Fibroblast of lung (primary cell): ENCODE data around the gene MAPKBP1. TPM values are rescaled to one million over a fixed set of nuclear protein-coding genes. Genes with fewer than 3 reads are reported as not detected.

Source experiments
- DNase-seq, 2 donors: peaks; one replicate each; pipeline versions ENCODE4 v3.0.0 to v3.0.0-alpha.2; 2010; ENCODE audit warnings: low read depth in 2 of 2
- H2AFZ ChIP-seq: 2 replicates; pipeline ENCODE4 v1.5.1; 2012; ENCODE audit warnings: low read length, control low read depth, inconsistent platforms
- H3K27ac ChIP-seq: 2 replicates; pipeline ENCODE4 v1.5.1; 2011; ENCODE audit warnings: low read length, control low read depth; ENCODE audit not compliant: insufficient read depth
- H3K27me3 ChIP-seq: 2 replicates; pipeline ENCODE4 v1.5.1; 2011; ENCODE audit warnings: mild to moderate bottlenecking, low read length; ENCODE audit not compliant: control insufficient read depth, insufficient read depth
- H3K36me3 ChIP-seq: 2 replicates; pipeline ENCODE4 v1.5.1; 2011; ENCODE audit warnings: low read length; ENCODE audit not compliant: control insufficient read depth, insufficient read depth
- H3K4me1 ChIP-seq: 2 replicates; pipeline ENCODE4 v1.5.1; 2011; ENCODE audit warnings: low read length; ENCODE audit not compliant: control insufficient read depth, insufficient read depth; ENCODE audit errors: extremely low read depth
- H3K4me2 ChIP-seq: 2 replicates; pipeline ENCODE4 v1.5.1; 2011; ENCODE audit warnings: low read length, control low read depth; ENCODE audit not compliant: insufficient read depth; ENCODE audit errors: extremely low read depth
- H3K4me3 ChIP-seq, 4 experiments: fragments of 200-600 bp in 1 of 4; sonication (generic) in 1 of 4; replicated peaks in 1 of 4; 2 replicates each; pipeline ENCODE4 v1.5.1; 2011 to 2016; ENCODE audit warnings: low read length in 4 of 4, low read depth in 3 of 4, mild to moderate bottlenecking in 3 of 4, control low read depth in 2 of 4, inconsistent platforms in 1 of 4, mixed read lengths in 1 of 4; ENCODE audit not compliant: insufficient read depth in 1 of 4; ENCODE audit errors: control extremely low read depth in 1 of 4
- H3K79me2 ChIP-seq: 2 replicates; pipeline ENCODE4 v1.5.1; 2012; ENCODE audit warnings: mild to moderate bottlenecking, low read length, inconsistent platforms; ENCODE audit not compliant: control insufficient read depth, insufficient read depth
- H3K9ac ChIP-seq: 2 replicates; pipeline ENCODE4 v1.5.1; 2011; ENCODE audit warnings: mild to moderate bottlenecking, low read length, control low read depth; ENCODE audit not compliant: insufficient read depth
- H3K9me3 ChIP-seq: 2 replicates; pipeline ENCODE4 v1.5.1; 2012; ENCODE audit warnings: low read depth, low read length; ENCODE audit not compliant: control insufficient read depth, insufficient read depth
- H4K20me1 ChIP-seq: 2 replicates; pipeline ENCODE4 v1.5.1; 2011; ENCODE audit warnings: low read length; ENCODE audit not compliant: control insufficient read depth, insufficient read depth; ENCODE audit errors: extremely low read depth
- EZH2 ChIP-seq: IDR thresholded peaks from 2 replicates; pipeline ENCODE4 v1.5.1; 2012; ENCODE audit warnings: low read length, control low read depth, mild to moderate bottlenecking; ENCODE audit errors: missing control alignments
- polyA plus RNA-seq, 2 donors: library from polyadenylated mRNA; depleted of rRNA in 1 of 2; stranded (reverse) in 1 of 2; unstranded in 1 of 2; fragments of >200 nt; gene quantifications; 2 replicates each; pipeline ENCODE4 v1.2.1, GENCODE V29; 2011 to 2012; ENCODE audit warnings: missing spikeins in 1 of 2
- total RNA-seq: library from RNA; depleted of rRNA; stranded (reverse); fragments of >200 nt; gene quantifications from 2 replicates; pipeline ENCODE4 v1.2.1, GENCODE V29; 2014
- TF ChIP-seq, protein P1 (sequence below), 2 donors: IDR thresholded peaks in 1 of 2; conservative IDR thresholded peaks in 1 of 2; 1 replicate in 1 of 2; 2 replicates in 1 of 2; pipeline ENCODE4 v1.5.1; 2011 to 2012; ENCODE audit warnings: low read length in 2 of 2, control low read depth in 1 of 2, inconsistent platforms in 1 of 2, low read depth in 1 of 2, mild to moderate bottlenecking in 1 of 2

MAPKBP1 gene
- total and polyA plus RNA-seq, 2 donors (not counting 1 experiment from before 2014, with no cell fraction given): 2.8 to 20.8 TPM

DNA sequence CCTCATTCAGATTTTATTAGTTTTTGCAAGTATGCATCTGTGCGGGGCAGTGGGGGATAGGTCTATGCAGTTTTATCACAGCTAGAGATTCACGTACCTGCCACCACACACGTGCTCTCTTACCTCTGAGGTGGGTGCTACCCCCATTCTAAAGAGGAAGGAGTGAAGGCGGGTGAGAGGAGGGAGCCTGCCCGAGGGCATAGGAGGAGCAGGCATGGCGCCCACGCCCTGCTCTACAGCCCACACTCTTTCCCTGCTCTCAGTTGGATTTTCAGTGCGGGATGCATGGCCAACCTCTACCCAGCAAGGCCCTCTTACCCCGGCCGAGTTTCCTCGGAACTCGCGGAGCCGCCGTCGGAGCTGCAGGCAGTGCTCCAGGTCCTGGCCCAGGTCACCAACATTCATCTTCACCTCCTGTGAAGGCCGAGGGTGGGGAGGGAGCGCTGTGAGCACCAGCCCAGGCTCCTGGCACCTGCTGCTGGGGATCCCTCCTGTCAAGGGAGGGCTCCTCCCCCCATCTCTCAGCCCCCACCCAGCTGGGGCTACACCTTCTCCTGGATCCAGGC, 91.3 kb downstream of the MAPKBP1 start:
- Histone ChIP-seq H3K4me1 (peaks cover under 1% of the 10 kb centered on the region), H3K9ac (no peak overlapping the region), H3K9me3 (no peaks in the 10 kb centered on the region), H4K20me1 (no peaks in the 10 kb centered on the region), H3K4me3 (no peak overlapping the region), H3K27me3 (no peaks in the 10 kb centered on the region), H3K36me3 (no peaks in the 10 kb centered on the region), H3K4me2 (no peak overlapping the region), H3K79me2 (no peaks in the 10 kb centered on the region), H2AFZ (no peak overlapping the region), H3K27ac (no peak overlapping the region)
- no peak for TF ChIP-seq EZH2
- TF ChIP-seq, protein P1, sequence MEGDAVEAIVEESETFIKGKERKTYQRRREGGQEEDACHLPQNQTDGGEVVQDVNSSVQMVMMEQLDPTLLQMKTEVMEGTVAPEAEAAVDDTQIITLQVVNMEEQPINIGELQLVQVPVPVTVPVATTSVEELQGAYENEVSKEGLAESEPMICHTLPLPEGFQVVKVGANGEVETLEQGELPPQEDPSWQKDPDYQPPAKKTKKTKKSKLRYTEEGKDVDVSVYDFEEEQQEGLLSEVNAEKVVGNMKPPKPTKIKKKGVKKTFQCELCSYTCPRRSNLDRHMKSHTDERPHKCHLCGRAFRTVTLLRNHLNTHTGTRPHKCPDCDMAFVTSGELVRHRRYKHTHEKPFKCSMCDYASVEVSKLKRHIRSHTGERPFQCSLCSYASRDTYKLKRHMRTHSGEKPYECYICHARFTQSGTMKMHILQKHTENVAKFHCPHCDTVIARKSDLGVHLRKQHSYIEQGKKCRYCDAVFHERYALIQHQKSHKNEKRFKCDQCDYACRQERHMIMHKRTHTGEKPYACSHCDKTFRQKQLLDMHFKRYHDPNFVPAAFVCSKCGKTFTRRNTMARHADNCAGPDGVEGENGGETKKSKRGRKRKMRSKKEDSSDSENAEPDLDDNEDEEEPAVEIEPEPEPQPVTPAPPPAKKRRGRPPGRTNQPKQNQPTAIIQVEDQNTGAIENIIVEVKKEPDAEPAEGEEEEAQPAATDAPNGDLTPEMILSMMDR (conservative IDR thresholded peaks at IDR 0.05 in 1 of 2, IDR thresholded peaks at IDR 0.05 in 1 of 2; ENCODE audit: low read depth in 1 of 2, low read length in 2 of 2): no peak
- DNase-seq: no peak

DNA sequence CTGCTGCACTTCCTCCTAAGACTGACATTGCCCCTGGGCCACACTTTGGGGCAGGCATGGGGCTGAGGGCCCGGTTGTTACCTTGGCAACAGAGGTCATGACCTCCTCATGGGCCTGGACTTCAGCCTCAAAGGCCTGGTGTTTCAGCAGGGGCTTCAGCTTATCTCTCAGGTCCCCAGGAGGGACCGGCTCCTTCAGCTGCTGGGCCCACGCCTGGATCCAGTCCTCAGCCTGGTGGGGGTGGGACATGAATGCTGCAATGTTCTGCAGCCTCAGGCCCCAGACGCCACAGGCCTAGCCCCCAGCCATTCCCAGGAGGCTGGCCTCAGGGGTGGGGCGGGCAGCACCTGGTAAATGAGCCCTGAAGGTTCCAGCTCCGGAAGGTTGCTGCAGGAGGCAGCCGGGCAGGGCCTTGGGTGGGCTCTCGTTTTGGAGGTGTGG, 92.0 kb downstream of the MAPKBP1 start:
- Histone ChIP-seq H3K9ac (no peak overlapping the region), H3K4me1 (peaks cover 6% of the 10 kb centered on the region), H2AFZ (no peak overlapping the region), H3K27ac (no peak overlapping the region), H3K4me3 (no peak overlapping the region), H3K79me2 (no peaks in the 10 kb centered on the region), H3K9me3 (no peaks in the 10 kb centered on the region), H3K27me3 (no peaks in the 10 kb centered on the region), H3K36me3 (no peaks in the 10 kb centered on the region), H4K20me1 (no peaks in the 10 kb centered on the region), H3K4me2 (no peak overlapping the region)
- no peak for DNase-seq
- TF ChIP-seq, protein P1 (conservative IDR thresholded peaks at IDR 0.05 in 1 of 2, IDR thresholded peaks at IDR 0.05 in 1 of 2; ENCODE audit: low read depth in 1 of 2, low read length in 2 of 2): no peak
- TF ChIP-seq EZH2: no peak

DNA sequence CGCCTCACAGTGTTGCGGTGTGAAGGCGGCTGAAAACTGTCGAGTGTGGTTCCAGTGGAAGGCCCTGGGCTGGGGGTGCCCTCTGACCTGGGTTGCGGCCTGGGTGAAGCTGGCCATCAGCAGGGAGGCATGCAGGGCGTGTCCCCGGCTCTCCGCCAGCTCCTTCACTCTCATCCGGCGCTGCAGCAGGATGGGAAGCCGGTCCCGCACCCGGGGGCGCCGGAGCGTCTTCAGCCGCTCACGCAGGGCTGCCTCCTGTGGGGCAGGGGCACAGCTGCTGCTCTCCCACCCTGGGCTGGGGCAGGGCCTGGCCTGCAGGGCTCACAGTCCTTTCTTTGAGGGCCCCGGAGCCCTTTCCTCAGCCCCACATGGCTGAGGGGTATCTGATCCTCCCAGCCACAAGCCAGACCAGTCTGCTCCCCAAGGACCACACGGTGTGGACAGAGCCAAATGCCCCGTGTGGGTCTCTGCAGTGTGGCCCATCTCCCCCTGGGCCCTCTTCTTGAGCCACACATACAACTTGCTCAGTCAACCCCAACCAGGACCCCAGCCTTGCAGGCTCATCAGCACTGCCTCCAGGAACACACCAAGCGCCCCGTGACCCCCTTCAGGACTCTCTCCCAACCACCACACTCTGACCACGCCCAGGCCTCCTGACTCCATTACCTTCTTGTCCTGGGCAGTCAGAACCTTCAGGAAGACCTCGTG, 92.7 kb downstream of the MAPKBP1 start:
- Histone ChIP-seq H3K4me3 (no peak overlapping the region), H3K27ac (no peak overlapping the region), H3K9ac (no peak overlapping the region), H3K36me3 (no peaks in the 10 kb centered on the region), H2AFZ (no peak overlapping the region), H3K4me2 (no peak overlapping the region), H3K4me1 (peaks cover 6% of the 10 kb centered on the region), H3K27me3 (no peaks in the 10 kb centered on the region), H4K20me1 (no peaks in the 10 kb centered on the region), H3K9me3 (no peaks in the 10 kb centered on the region), H3K79me2 (no peaks in the 10 kb centered on the region)
- no peak for TF ChIP-seq EZH2
- TF ChIP-seq, protein P1 (conservative IDR thresholded peaks at IDR 0.05 in 1 of 2, IDR thresholded peaks at IDR 0.05 in 1 of 2; ENCODE audit: low read depth in 1 of 2, low read length in 2 of 2): no peak
- no peak for DNase-seq
